Stimulated activated CD8-positive, alpha-beta memory T cell treated with anti-CD3 and anti-CD28 coated beads, Interleukin-7, amount 100 ng/mL, for 48 hours (primary cell): ENCODE results near the gene CADM2.
"Not testable (repeated sequence)": the region's sequence is repeated elsewhere in the genome, so short reads cannot be mapped to it uniquely, and the experiment has no call there.

Experiments
- DNase-seq, 2 donors: peaks; one replicate each; pipeline ENCODE4 v3.0.0-alpha.2; 2020; ENCODE audit warnings: low read depth in 1 of 2; ENCODE audit errors: extremely low read depth in 1 of 2

The CADM2 gene

GRCh38 chr3:85627932-85628331 is 669.1 kb downstream of the CADM2 start:
- DNase-seq = no peak

- no peak for DNase-seq
Measured at GRCh38 chr3:85631070-85631469, 672.3 kb downstream of the CADM2 start.

DNA sequence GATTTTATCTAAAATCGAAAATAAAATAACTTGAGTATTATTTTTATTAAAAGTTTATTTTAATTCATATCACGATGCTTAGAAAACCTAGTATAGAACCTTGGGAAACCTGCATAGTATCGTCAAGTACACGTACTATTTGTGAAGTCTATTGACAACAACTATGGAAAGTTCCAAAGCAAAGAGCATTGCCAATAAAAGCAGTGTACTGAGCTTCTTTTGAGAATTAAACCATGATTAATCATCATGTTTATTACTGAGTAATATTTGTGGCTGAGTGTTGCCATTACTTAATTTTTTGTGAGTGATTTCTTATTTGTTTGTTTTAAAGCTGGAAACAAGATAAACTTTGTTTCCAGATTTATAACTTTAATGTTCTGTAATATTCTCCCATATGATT is 674.1 kb downstream of the CADM2 start:
- DNase-seq = no peak

- no peak for DNase-seq
Measured at GRCh38 chr3:85652360-85652759, 693.6 kb downstream of the CADM2 start.

GRCh38 chr3:85660451-85660850 is 701.7 kb downstream of the CADM2 start:
- DNase-seq = no peak

- DNase-seq = no peak
Measured at GRCh38 chr3:85662462-85662861, 703.7 kb downstream of the CADM2 start.

- no peak for DNase-seq
Measured at GRCh38 chr3:85667744-85668143, 709.0 kb downstream of the CADM2 start.

GRCh38 chr3:85670634-85671205 is 711.9 kb downstream of the CADM2 start:
- DNase-seq = no peak

DNA sequence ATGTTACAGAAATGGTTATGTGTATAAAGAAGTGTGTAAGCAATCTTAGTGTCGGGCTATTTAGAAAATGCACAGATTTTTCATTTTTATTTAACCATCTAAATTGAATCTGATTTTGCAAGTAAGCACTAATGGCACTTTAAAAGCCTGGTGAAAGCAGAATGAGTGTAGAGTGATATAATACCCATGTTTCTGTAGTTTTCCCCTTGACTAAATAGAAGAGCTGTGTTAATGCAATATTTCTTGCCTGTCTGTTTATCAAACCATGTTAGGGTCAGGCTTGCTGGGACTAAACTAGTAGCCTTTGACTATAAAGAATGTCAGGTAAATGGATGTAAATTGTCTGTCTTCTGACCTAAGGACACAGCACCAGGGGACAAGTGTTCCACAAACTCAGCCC is 714.0 kb downstream of the CADM2 start:
- DNase-seq = no peak

DNA sequence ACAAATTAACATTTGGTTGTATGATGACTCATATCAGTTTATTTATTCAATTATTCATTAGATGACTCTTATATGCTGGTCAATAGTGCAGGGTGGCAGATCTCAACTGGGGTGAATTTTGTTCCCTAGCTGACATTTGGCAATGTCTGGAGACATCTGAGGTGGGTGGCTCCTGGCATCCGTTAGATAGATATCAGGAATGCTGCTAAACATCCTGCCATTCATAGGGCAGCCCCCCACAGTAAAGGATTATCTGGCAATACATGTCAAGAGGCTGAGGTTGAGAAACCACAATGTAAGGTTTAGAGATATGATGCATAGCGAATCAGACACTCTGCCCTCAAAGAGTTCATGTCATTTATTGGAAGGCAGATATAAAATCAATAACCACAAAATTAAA is 719.9 kb downstream of the CADM2 start:
- no peak for DNase-seq

DNA sequence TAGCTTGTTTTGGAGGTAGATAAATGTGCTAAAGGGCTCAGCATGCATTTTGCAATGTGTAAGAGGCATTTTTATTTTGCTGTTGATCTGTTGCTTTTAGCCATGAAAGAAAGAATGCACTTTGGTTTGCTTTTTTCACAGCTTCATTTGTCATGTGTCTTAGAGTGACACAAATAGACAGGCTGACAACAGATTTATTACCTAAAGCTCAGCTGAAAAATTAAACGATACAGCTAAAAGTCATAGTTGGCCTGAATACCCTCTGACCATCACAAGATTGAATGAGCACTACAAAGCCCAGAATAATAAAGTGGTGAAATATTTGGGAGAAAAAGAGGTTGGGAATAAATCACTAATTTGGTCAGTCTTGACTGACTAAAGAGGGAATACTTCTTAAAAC is 723.1 kb downstream of the CADM2 start:
- DNase-seq = no peak

DNA sequence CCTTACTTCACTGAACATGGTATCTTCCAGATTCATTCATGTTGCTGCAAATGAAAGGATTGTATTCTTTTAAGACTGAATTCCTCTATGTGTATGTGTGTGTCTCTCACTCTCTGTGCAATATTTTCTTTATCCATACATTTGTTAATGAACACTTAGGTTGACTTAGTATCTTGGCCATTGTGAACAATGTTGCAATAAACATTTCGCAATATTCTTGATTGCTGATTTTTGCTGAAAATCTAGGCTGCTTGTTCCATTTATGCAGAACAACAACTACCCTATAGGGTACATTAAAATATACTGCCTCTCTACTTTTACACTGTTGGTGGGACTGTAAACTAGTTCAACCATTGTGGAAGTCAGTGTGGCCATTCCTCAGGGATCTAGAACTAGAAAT is 732.4 kb downstream of the CADM2 start:
- no peak for DNase-seq

- no peak for DNase-seq
Measured at GRCh38 chr3:85697156-85697555, 738.4 kb downstream of the CADM2 start.

DNA sequence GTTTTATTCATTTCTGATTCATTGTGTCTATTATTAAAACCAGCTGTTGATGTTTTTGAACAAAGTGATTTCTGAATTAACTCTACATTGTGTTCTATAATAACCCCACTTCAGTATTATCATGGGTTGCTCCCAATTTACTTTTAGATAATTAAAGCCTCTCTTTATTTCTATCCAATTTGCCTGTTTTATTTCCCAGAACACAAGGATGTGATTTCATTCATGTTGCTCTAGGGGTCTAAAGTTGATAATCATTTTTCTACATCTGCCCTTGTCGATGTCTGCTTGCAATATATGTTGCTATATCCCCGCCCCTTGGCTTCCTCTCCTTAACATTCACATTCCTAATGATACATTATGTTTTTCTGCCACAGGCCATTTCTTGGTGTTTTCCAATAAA is 747.3 kb downstream of the CADM2 start:
- no peak for DNase-seq

- DNase-seq = not testable (repeated sequence)
Measured at GRCh38 chr3:85708325-85708724, 749.5 kb downstream of the CADM2 start.

- no peak for DNase-seq
Measured at GRCh38 chr3:85709346-85709892, 750.6 kb downstream of the CADM2 start.

- DNase-seq = no peak
Measured at GRCh38 chr3:85710490-85710889, 751.7 kb downstream of the CADM2 start.

- no peak for DNase-seq
Measured at GRCh38 chr3:85721409-85722145, 762.8 kb downstream of the CADM2 start.

GRCh38 chr3:85725809-85726208 is 767.0 kb downstream of the CADM2 start:
- no peak for DNase-seq

DNA sequence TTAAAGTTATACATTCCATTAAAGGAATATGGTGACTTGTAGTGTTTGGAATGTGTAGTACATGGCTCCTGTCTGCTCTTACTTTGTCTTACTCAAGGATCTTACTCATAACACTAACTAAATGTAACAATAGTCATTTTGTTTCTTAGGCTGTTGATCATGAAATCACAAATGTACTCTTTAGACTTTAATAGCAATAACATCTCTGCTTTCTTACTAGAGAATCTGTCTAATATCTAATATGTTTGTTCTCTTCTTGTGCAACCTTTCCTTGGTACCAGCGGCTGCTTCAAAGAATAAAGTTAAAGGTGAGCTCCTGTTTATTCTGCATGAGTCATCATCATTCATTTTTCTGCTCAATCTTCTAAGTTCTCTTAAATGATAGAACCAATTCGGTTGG is 767.5 kb downstream of the CADM2 start:
- DNase-seq = no peak

- DNase-seq = no peak
Measured at GRCh38 chr3:85737846-85738245, 779.1 kb downstream of the CADM2 start.

GRCh38 chr3:85740561-85740960 is 781.8 kb downstream of the CADM2 start:
- DNase-seq = no peak

DNA sequence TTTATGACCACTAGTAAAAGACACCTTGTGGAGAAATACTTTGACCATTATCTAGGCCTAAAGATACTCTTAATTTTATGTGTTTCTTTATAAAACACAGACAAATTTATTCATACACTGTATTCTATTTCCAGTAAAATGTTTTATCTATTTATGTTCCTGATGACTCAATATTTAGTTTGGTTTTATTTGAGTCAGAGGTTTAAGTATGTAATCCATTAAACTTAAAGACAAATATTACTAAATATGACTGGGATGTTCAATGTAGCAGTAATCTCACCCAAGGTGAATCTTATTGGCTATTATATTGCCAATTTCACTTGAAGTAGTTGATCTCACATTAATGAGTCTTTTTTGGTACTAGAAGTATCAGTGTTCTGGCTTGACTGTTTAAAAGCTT is 799.7 kb downstream of the CADM2 start:
- no peak for DNase-seq
